Left cardiac atrium (tissue), 4 donors: ENCODE data around the gene CBR3. TPM values are rescaled to one million over a fixed set of nuclear protein-coding genes. Genes with fewer than 3 reads are reported as not detected.
"Not testable (repeated sequence)": the region's sequence is repeated elsewhere in the genome, so short reads cannot be mapped to it uniquely, and the experiment has no call there.

Source experiments
- ATAC-seq, 2 donors: fragments of 200-7000 bp; cut with Tn5 transposase; one replicate each; pipeline ENCODE4 v1.9.1; 2020; ENCODE audit warnings: mild to moderate bottlenecking in 2 of 2, moderate library complexity in 2 of 2
- DNase-seq: peaks from one replicate; pipeline ENCODE4 v3.0.0-alpha.2; 2020
- intact Hi-C, 2 donors: fragments of 100-400 bp; cut with DNase I; formaldehyde crosslinking; loops; one replicate each; pipeline versions ENCODE4 v1.14.1 to v1.15.1; 2022 to 2023
- total RNA-seq, 2 donors: library from RNA; stranded (reverse); fragmentation: NEBNext Ultra II Directional; extraction: Animal tissue kit (Norgen Biotek cat#: 25700); gene quantifications; one replicate each; pipeline ENCODE4 v1.2.1, GENCODE V29; 2021
- donor health status: DM: no; HTN: yes; CAD: no.
- donor health status: DM: no; HTN: yes; CAD: no; lungs with severe emphysema.
- donor health status: DM: yes; HTN: yes; CAD: no.
- donor health status: Dilated cardiomyopathy.

The CBR3 gene
- total RNA-seq, 2 donors from 2014 or later = 4.9 to 7.5 TPM

GRCh38 chr21:36113647-36114428 is 21.0 kb upstream of the CBR3 start:
- ATAC-seq (no peak), DNase-seq (no peak)
- intact Hi-C loops = loop anchor here in 1 of 2 donors (5.0 kb wide), 1 partner anchor 42 kb away; the partner anchor contains the start of gene CBR1

GRCh38 chr21:36115138-36115730 is 19.6 kb upstream of the CBR3 start:
- DNase-seq (no peak), ATAC-seq (no peak)
- intact Hi-C loops = no loop called here

GRCh38 chr21:36117286-36117741 is 17.6 kb upstream of the CBR3 start:
- intact Hi-C loops = no loop called here
- DNase-seq (no peak), ATAC-seq (no peak)

GRCh38 chr21:36120304-36120888 is 14.5 kb upstream of the CBR3 start:
- DNase-seq = peak; percentile 44
- peak; percentile 70 to 93 for ATAC-seq
- intact Hi-C loops = no loop called here

- DNase-seq = no peak
- ATAC-seq = no peak
- intact Hi-C loops = no loop called here
Observed at GRCh38 chr21:36122977-36123376, 11.9 kb upstream of the CBR3 start.

- intact Hi-C loops = no loop called here
- ATAC-seq = no peak
- no peak for DNase-seq
Observed at GRCh38 chr21:36124395-36124794, 10.5 kb upstream of the CBR3 start.

GRCh38 chr21:36125512-36126207 is 9.2 kb upstream of the CBR3 start:
- intact Hi-C loops = no loop called here
- no peak for ATAC-seq
- DNase-seq = peak; percentile 50

- ATAC-seq = no peak
- intact Hi-C loops = no loop called here
- DNase-seq = no peak
Observed at GRCh38 chr21:36126208-36126565, 8.7 kb upstream of the CBR3 start.

- no peak for DNase-seq
- intact Hi-C loops = no loop called here
- no peak for ATAC-seq
Observed at GRCh38 chr21:36126621-36127110, 8.2 kb upstream of the CBR3 start.

GRCh38 chr21:36127250-36127904 is 7.5 kb upstream of the CBR3 start:
- ATAC-seq = no peak
- intact Hi-C loops = no loop called here
- no peak for DNase-seq

GRCh38 chr21:36127977-36128376 is 6.9 kb upstream of the CBR3 start:
- intact Hi-C loops = no loop called here
- DNase-seq = no peak
- no peak for ATAC-seq

- no peak for ATAC-seq
- DNase-seq = no peak
- intact Hi-C loops = no loop called here
Observed at GRCh38 chr21:36129219-36129618, 5.7 kb upstream of the CBR3 start.

GRCh38 chr21:36130414-36130762 is 4.5 kb upstream of the CBR3 start:
- intact Hi-C loops, DNase-seq, ATAC-seq: not testable (repeated sequence)

- ATAC-seq, intact Hi-C loops, DNase-seq: not testable (repeated sequence)
Observed at GRCh38 chr21:36130839-36131238, 4.0 kb upstream of the CBR3 start.

- intact Hi-C loops = no loop called here
- DNase-seq = no peak
- ATAC-seq = no peak
Observed at GRCh38 chr21:36132696-36133095, 2.2 kb upstream of the CBR3 start.

- intact Hi-C loops = no loop called here
- ATAC-seq = peak; percentile 92
- peak; percentile 83 for DNase-seq
Observed at GRCh38 chr21:36135391-36136102, 668 bp downstream of the CBR3 start.

- intact Hi-C loops = loop anchor here (5.0 to 10.0 kb wide), 2 partner anchors 185 to 193 kb away; partner anchors contain the start of gene MORC3 (in 1 of the 2)
- ATAC-seq, DNase-seq: not testable (repeated sequence)
Observed at GRCh38 chr21:36139791-36140190, 4.9 kb downstream of the CBR3 start.

- intact Hi-C loops = loop anchor here (5.0 to 10.0 kb wide), 2 partner anchors 183 to 191 kb away; partner anchors contain the start of gene MORC3 (in 1 of the 2)
- ATAC-seq (peak; percentile 87 to 94), DNase-seq (peak; percentile 79)
Observed at GRCh38 chr21:36141513-36141925, 6.6 kb downstream of the CBR3 start.
